ENCODE measurements around the gene FKBP4.

DNA sequence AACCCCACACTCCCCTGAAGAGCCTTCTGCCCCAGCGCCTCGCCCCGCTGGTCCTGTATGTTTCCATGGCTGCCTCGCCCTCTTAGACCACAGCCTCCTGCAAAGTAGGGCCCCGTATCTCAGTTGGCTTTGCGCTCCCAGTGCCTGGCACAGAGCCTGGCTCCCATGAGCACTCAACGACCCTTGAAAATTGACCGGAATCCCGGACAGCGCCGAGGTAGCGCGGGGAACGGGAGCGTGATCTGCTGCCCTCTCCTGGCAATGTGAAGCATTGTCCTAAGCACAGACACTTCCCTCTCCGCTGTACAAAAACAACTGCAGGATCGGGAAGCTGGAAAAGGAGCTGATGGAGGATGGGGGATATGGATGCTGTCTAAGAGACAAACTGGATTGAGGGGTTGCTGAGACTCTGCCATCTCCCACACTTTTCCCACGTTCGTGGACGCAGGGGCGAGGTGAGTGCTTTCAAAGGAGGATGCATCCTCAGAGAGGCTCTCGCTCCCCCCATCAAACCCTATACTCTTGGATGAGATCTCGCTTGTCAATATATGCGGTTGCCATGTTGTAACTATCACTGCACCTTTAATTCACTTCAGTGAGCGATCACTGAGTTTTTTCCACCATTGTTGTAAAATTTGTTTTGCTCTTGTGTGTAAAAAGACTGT, 10.7 kb upstream of the FKBP4 start:
- TF ChIP-seq, protein P1, sequence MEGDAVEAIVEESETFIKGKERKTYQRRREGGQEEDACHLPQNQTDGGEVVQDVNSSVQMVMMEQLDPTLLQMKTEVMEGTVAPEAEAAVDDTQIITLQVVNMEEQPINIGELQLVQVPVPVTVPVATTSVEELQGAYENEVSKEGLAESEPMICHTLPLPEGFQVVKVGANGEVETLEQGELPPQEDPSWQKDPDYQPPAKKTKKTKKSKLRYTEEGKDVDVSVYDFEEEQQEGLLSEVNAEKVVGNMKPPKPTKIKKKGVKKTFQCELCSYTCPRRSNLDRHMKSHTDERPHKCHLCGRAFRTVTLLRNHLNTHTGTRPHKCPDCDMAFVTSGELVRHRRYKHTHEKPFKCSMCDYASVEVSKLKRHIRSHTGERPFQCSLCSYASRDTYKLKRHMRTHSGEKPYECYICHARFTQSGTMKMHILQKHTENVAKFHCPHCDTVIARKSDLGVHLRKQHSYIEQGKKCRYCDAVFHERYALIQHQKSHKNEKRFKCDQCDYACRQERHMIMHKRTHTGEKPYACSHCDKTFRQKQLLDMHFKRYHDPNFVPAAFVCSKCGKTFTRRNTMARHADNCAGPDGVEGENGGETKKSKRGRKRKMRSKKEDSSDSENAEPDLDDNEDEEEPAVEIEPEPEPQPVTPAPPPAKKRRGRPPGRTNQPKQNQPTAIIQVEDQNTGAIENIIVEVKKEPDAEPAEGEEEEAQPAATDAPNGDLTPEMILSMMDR (IDR thresholded peaks at IDR 0.05; ENCODE audit: low read depth, low read length, poor library complexity, severe bottlenecking): peak; percentile 87
- no peak for TF ChIP-seq EZH2phosphoT487 (IDR thresholded peaks at IDR 0.05; ENCODE audit: borderline replicate concordance, low read length)

All from DOHH2 (cell line).